Spleen (tissue), 11 donors: Measurements from ENCODE around the gene PAX2. TPM values are rescaled to one million over a fixed set of nuclear protein-coding genes. Genes with fewer than 3 reads are reported as not detected.

Experiments
- DNase-seq: peaks from one replicate; pipeline ENCODE4 v3.0.0-alpha.2; 2020
- H3K27ac ChIP-seq, 8 donors: fragments of 200-600 bp; sonication (generic) in 7 of 8; 1 replicate in 4 of 8; 2 replicates in 4 of 8; pipeline versions ENCODE4 v1.5.0 to v1.8.0; 2016 to 2021; ENCODE audit warnings: inconsistent platforms in 4 of 8, mild to moderate bottlenecking in 4 of 8, moderate library complexity in 1 of 8
- H3K27me3 ChIP-seq, 7 donors: fragments of 200-600 bp; sonication (generic) in 6 of 7; replicated peaks in 1 of 7; 1 replicate in 4 of 7; 2 replicates in 3 of 7; pipeline versions ENCODE4 v1.5.0 to v1.8.0; 2016 to 2021; ENCODE audit warnings: inconsistent platforms in 3 of 7, mild to moderate bottlenecking in 1 of 7
- H3K36me3 ChIP-seq, 6 donors: fragments of 200-600 bp; sonication (generic) in 5 of 6; 1 replicate in 4 of 6; 2 replicates in 2 of 6; pipeline versions ENCODE4 v1.5.0 to v1.8.0; 2016 to 2021; ENCODE audit warnings: inconsistent platforms in 2 of 6
- H3K4me1 ChIP-seq, 6 donors: fragments of 200-600 bp; sonication (generic) in 5 of 6; 1 replicate in 3 of 6; 2 replicates in 3 of 6; pipeline versions ENCODE4 v1.5.0 to v1.8.0; 2016 to 2021; ENCODE audit warnings: inconsistent platforms in 3 of 6
- H3K4me3 ChIP-seq, 8 donors: fragments of 200-600 bp; sonication (generic) in 7 of 8; 1 replicate in 4 of 8; 2 replicates in 4 of 8; pipeline versions ENCODE4 v1.5.0 to v1.8.0; 2016 to 2021; ENCODE audit warnings: inconsistent platforms in 4 of 8, mild to moderate bottlenecking in 4 of 8, moderate library complexity in 2 of 8
- H3K9me3 ChIP-seq, 8 donors: fragments of 200-600 bp; sonication (generic) in 7 of 8; 1 replicate in 4 of 8; 2 replicates in 4 of 8; pipeline versions ENCODE4 v1.5.0 to v1.8.0; 2016 to 2021; ENCODE audit warnings: inconsistent platforms in 4 of 8
- CTCF ChIP-seq, 11 experiments: fragments of 200-600 bp in 7 of 11; fragments of 450-650 bp in 4 of 11; sonication (generic) in 4 of 11; IDR thresholded peaks in 8 of 11; conservative IDR thresholded peaks in 3 of 11; 1 replicate in 7 of 11; 2 replicates in 4 of 11; pipeline versions ENCODE4 v1.4.0 to v1.8.0; 2016 to 2021; ENCODE audit warnings: antibody characterized with exemption in 11 of 11, inconsistent platforms in 4 of 11, mild to moderate bottlenecking in 1 of 11
- POLR2A ChIP-seq, 3 donors: fragments of 450-650 bp; IDR thresholded peaks; one replicate each; pipeline ENCODE4 v1.5.1; 2017; ENCODE audit warnings: antibody characterized with exemption in 3 of 3, mild to moderate bottlenecking in 1 of 3
- POLR2AphosphoS5 ChIP-seq, 3 donors: sonication (generic); formaldehyde crosslinking; IDR thresholded peaks; one replicate each; pipeline ENCODE4 v1.5.1; 2017; ENCODE audit warnings: antibody characterized with exemption in 3 of 3
- WGBS, 5 donors: extraction: QIAGEN DNeasy Blood & Tissue Kit in 3 of 5; methylation state at CpG; one replicate each; pipeline versions ENCODE4 v1.1.5 to v1.1.7; 2013 to 2018; 5-methylcytosine and 5-hydroxymethylcytosine counted together
- intact Hi-C: fragments of 100-400 bp; cut with DNase I; formaldehyde crosslinking; loops from one replicate; pipeline ENCODE4 v1.15.0; 2023; ENCODE audit warnings: low total_unique reads
- polyA plus RNA-seq, 3 donors: library from polyadenylated mRNA; stranded (reverse); fragments of 200-250 nt; gene quantifications; one replicate each; pipeline ENCODE4 v1.2.1, GENCODE V29; 2013
- total RNA-seq, 7 donors: library from RNA; depleted of rRNA in 3 of 7; stranded (reverse); fragments of >200 nt in 3 of 7; fragmentation: NEBNext Ultra II Directional in 4 of 7; extraction: Animal tissue kit (Norgen Biotek cat#: 25700) in 4 of 7; gene quantifications; one replicate each; pipeline versions ENCODE4 v1.1.0 to v1.2.1, GENCODE V29; 2016 to 2021
- donor health status: healthy with polysubstance abuse.
- donor health status: DM: no; HTN: no; CAD: no; lungs with moderate emphysema.
- donor health status: DM: no; HTN: no; CAD: no.
- donor health status: Bipolar disorder and iron deficiency.
- donor health status: healthy.
- donor health status: DM: no; HTN: no; CAD: no.
- donor health status: DM: yes; HTN: yes; CAD: no.

PAX2 gene
- total and polyA plus RNA-seq, 10 donors: not detected

GRCh38 chr10:100742936-100743335 is 2.4 kb upstream of the PAX2 start:
- no peaks in the 10 kb centered on the region for H3K36me3 ChIP-seq
- H3K27me3 ChIP-seq: peaks cover 17 to 100% (median 99%) of the 10 kb centered on the region in 7 donors
- intact Hi-C loops: no loop called here
- TF ChIP-seq POLR2AphosphoS5 (IDR thresholded peaks at IDR 0.05) (no peak), POLR2A (IDR thresholded peaks at IDR 0.05) (no peak), CTCF (IDR thresholded peaks at IDR 0.05 in 8 of 11, conservative IDR thresholded peaks at IDR 0.05 in 3 of 11) (no peak)
- H3K27ac ChIP-seq: no peak overlapping the region
- no peak overlapping the region for H3K4me3 ChIP-seq
- DNase-seq: no peak
- 11 to 27% (median 20%) methylated on average over 6 to 7 of the region's 7 CpGs for WGBS, 5 donors
- peaks cover 23 to 94% (median 70%) of the 10 kb centered on the region in 6 donors for H3K4me1 ChIP-seq
- H3K9me3 ChIP-seq: no peaks in the 10 kb centered on the region

GRCh38 chr10:100743626-100744135 is 1.7 kb upstream of the PAX2 start:
- 0 to 2% (median 1%) methylated on average over 11 to 16 of the region's 16 CpGs for WGBS, 5 donors
- intact Hi-C loops: no loop called here
- no peak overlapping the region for H3K27ac ChIP-seq
- H3K36me3 ChIP-seq: no peaks in the 10 kb centered on the region
- peaks cover 29 to 94% (median 73%) of the 10 kb centered on the region in 6 donors for H3K4me1 ChIP-seq
- peak overlapping the region in 2 of 8 donors; percentile 25 to 61 for H3K4me3 ChIP-seq
- peaks cover 21 to 100% (median 99%) of the 10 kb centered on the region in 7 donors for H3K27me3 ChIP-seq
- no peak for DNase-seq
- peak in 10 of 11 experiments; percentile 20 to 77 (median 52) for TF ChIP-seq CTCF (IDR thresholded peaks at IDR 0.05 in 8 of 11, conservative IDR thresholded peaks at IDR 0.05 in 3 of 11)
- TF ChIP-seq POLR2A (IDR thresholded peaks at IDR 0.05): no peak
- no peaks in the 10 kb centered on the region for H3K9me3 ChIP-seq

GRCh38 chr10:100744136-100744986 is 1.0 kb upstream of the PAX2 start:
- H3K27ac ChIP-seq: no peak overlapping the region
- TF ChIP-seq POLR2A (IDR thresholded peaks at IDR 0.05) (no peak), CTCF (IDR thresholded peaks at IDR 0.05 in 8 of 11, conservative IDR thresholded peaks at IDR 0.05 in 3 of 11) (no peak), POLR2AphosphoS5 (IDR thresholded peaks at IDR 0.05) (no peak)
- peaks cover 22 to 100% (median 99%) of the 10 kb centered on the region in 7 donors for H3K27me3 ChIP-seq
- no peaks in the 10 kb centered on the region for H3K36me3 ChIP-seq
- H3K9me3 ChIP-seq: no peaks in the 10 kb centered on the region
- peaks cover 25 to 94% (median 73%) of the 10 kb centered on the region in 6 donors for H3K4me1 ChIP-seq
- DNase-seq: no peak
- intact Hi-C loops: no loop called here
- 3 to 8% (median 3%) methylated on average over 36 to 65 of the region's 65 CpGs for WGBS, 5 donors
- H3K4me3 ChIP-seq: peak overlapping the region in 4 of 8 donors; percentile 21 to 61 (median 25)
